ENCODE data around the gene DDX10.

The DDX10 gene

GRCh38 chr11:108960501-108960900 lies 295.6 kb downstream of the DDX10 start:
- H3K4me3 ChIP-seq (ENCODE audit: low read depth, low read length) = no peak overlapping the region
- no peak for TF ChIP-seq CTCF (IDR thresholded peaks at IDR 0.05; ENCODE audit: borderline replicate concordance, insufficient read depth, low read depth, low read length)

- H3K4me3 ChIP-seq (ENCODE audit: low read depth, low read length) = no peak overlapping the region
- TF ChIP-seq CTCF (IDR thresholded peaks at IDR 0.05; ENCODE audit: borderline replicate concordance, insufficient read depth, low read depth, low read length) = no peak
Observed at GRCh38 chr11:108961095-108961494, 296.2 kb downstream of the DDX10 start.

GRCh38 chr11:108963118-108963517 lies 298.2 kb downstream of the DDX10 start:
- no peak overlapping the region for H3K4me3 ChIP-seq (ENCODE audit: low read depth, low read length)
- no peak for TF ChIP-seq CTCF (IDR thresholded peaks at IDR 0.05; ENCODE audit: borderline replicate concordance, insufficient read depth, low read depth, low read length)

- no peak overlapping the region for H3K4me3 ChIP-seq (ENCODE audit: low read depth, low read length)
- TF ChIP-seq CTCF (IDR thresholded peaks at IDR 0.05; ENCODE audit: borderline replicate concordance, insufficient read depth, low read depth, low read length) = no peak
Observed at GRCh38 chr11:108965306-108966001, 300.6 kb downstream of the DDX10 start.

GRCh38 chr11:108966206-108966605 lies 301.3 kb downstream of the DDX10 start:
- TF ChIP-seq CTCF (IDR thresholded peaks at IDR 0.05; ENCODE audit: borderline replicate concordance, insufficient read depth, low read depth, low read length) = no peak

GRCh38 chr11:108966978-108967377 lies 302.1 kb downstream of the DDX10 start:
- H3K4me3 ChIP-seq (ENCODE audit: low read depth, low read length) = no peak overlapping the region
- no peak for TF ChIP-seq CTCF (IDR thresholded peaks at IDR 0.05; ENCODE audit: borderline replicate concordance, insufficient read depth, low read depth, low read length)

More at GRCh38 chr11:108966206-108966605, 301.3 kb downstream of the DDX10 start:
- no peak overlapping the region for H3K4me3 ChIP-seq (ENCODE audit: low read depth, low read length)

GRCh38 chr11:108967571-108967970 lies 302.7 kb downstream of the DDX10 start:
- TF ChIP-seq CTCF (IDR thresholded peaks at IDR 0.05; ENCODE audit: borderline replicate concordance, insufficient read depth, low read depth, low read length) = no peak
- no peak overlapping the region for H3K4me3 ChIP-seq (ENCODE audit: low read depth, low read length)
